ENCODE results near the gene PLCB4.

Gene PLCB4

GRCh38 chr20:9294041-9294440 lies 225.2 kb downstream of the PLCB4 start:
- DNase-seq (ENCODE audit: low spot score) = no peak
- no peak for TF ChIP-seq CTCF (IDR thresholded peaks at IDR 0.05; ENCODE audit: borderline replicate concordance, control extremely low read depth, extremely low read depth, insufficient read depth, missing control alignments)
- in situ Hi-C loops (cut with MboI; ENCODE audit: low sequenced_read_pairs, unreplicated experiment) = no loop called here

GRCh38 chr20:9298906-9299305 lies 230.0 kb downstream of the PLCB4 start:
- TF ChIP-seq CTCF (IDR thresholded peaks at IDR 0.05; ENCODE audit: borderline replicate concordance, control extremely low read depth, extremely low read depth, insufficient read depth, missing control alignments) = no peak
- in situ Hi-C loops (cut with MboI; ENCODE audit: low sequenced_read_pairs, unreplicated experiment) = no loop called here
- no peak for DNase-seq (ENCODE audit: low spot score)

DNA sequence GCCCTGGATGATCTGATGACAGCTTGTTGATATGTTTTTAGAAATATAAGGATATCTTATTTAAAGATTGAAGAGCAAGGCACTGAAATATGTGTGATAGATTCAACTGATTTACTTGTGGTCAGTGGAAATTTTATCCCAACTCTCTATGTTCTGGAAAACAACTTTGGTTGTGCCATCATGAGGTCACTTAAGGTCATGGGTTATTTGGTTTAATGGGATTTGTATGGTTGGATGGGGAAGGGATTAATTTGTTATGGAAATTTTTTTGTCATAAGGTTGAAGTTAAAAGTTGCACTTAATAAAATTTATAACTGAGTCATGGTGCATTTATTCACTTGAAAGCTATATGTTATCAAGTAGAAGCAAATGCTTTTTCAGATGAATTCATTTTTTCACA lies 231.2 kb downstream of the PLCB4 start:
- no peak for TF ChIP-seq CTCF (IDR thresholded peaks at IDR 0.05; ENCODE audit: borderline replicate concordance, control extremely low read depth, extremely low read depth, insufficient read depth, missing control alignments)
- no peak for DNase-seq (ENCODE audit: low spot score)
- in situ Hi-C loops (cut with MboI; ENCODE audit: low sequenced_read_pairs, unreplicated experiment) = no loop called here

- in situ Hi-C loops (cut with MboI; ENCODE audit: low sequenced_read_pairs, unreplicated experiment) = no loop called here
- no peak for DNase-seq (ENCODE audit: low spot score)
- no peak for TF ChIP-seq CTCF (IDR thresholded peaks at IDR 0.05; ENCODE audit: borderline replicate concordance, control extremely low read depth, extremely low read depth, insufficient read depth, missing control alignments)
Measured at GRCh38 chr20:9300534-9300933, 231.6 kb downstream of the PLCB4 start.

- no peak for DNase-seq (ENCODE audit: low spot score)
- in situ Hi-C loops (cut with MboI; ENCODE audit: low sequenced_read_pairs, unreplicated experiment) = no loop called here
- no peak for TF ChIP-seq CTCF (IDR thresholded peaks at IDR 0.05; ENCODE audit: borderline replicate concordance, control extremely low read depth, extremely low read depth, insufficient read depth, missing control alignments)
Measured at GRCh38 chr20:9301129-9302090, 232.5 kb downstream of the PLCB4 start.

- DNase-seq (ENCODE audit: low spot score) = no peak
- no peak for TF ChIP-seq CTCF (IDR thresholded peaks at IDR 0.05; ENCODE audit: borderline replicate concordance, control extremely low read depth, extremely low read depth, insufficient read depth, missing control alignments)
- in situ Hi-C loops (cut with MboI; ENCODE audit: low sequenced_read_pairs, unreplicated experiment) = no loop called here
Measured at GRCh38 chr20:9302091-9302462, 233.2 kb downstream of the PLCB4 start.
